OCI-LY7 (cell line): ENCODE data around the gene NMD3. TPM values are rescaled to one million over a fixed set of nuclear protein-coding genes. Genes with fewer than 3 reads are reported as not detected.

ENCODE experiments used
- BruUV-seq: library from RNA; stranded (reverse); fragments of 400-500 nt; replicated peaks from 2 replicates; lab custom pipeline; 2021; lab: Mats Ljungman, UMichigan
- CTCF ChIA-PET: fragments of 300-600 bp; sonication (Branson Sonifier 250); formaldehyde crosslinking; loops from one replicate; lab custom pipeline; 2022; ENCODE audit warnings: antibody characterized with exemption; ENCODE audit not compliant: unreplicated experiment; lab: Charles Lee
- POLR2A ChIA-PET: fragments of 300-600 bp; sonication (Branson Sonifier 250); formaldehyde crosslinking; loops from one replicate; lab custom pipeline; 2022; ENCODE audit warnings: antibody characterized with exemption; lab: Charles Lee
- DNase-seq: peaks from one replicate; pipeline ENCODE4 v3.0.0-alpha.2; 2015; ENCODE audit warnings: low spot score
- H2AFZ ChIP-seq: fragments of 200-600 bp; sonication (generic), shearing (Covaris generic); 2 replicates; pipeline ENCODE4 v1.6.1; 2014; ENCODE audit warnings: mild to moderate bottlenecking, antibody characterized with exemption, low read length, moderate library complexity
- H3K27ac ChIP-seq: fragments of 200-600 bp; sonication (generic); 2 replicates; pipeline ENCODE4 v1.5.1; 2014; ENCODE audit warnings: mixed run types, low read depth, mild to moderate bottlenecking, moderate library complexity, low read length, inconsistent platforms; ENCODE audit not compliant: poor library complexity, severe bottlenecking
- H3K36me3 ChIP-seq: fragments of 200-600 bp; sonication (generic); 2 replicates; pipeline ENCODE4 v1.6.1; 2014; ENCODE audit warnings: mild to moderate bottlenecking, antibody characterized with exemption, low read length, moderate library complexity, mixed read lengths; ENCODE audit not compliant: insufficient read depth
- H3K4me1 ChIP-seq: fragments of 200-600 bp; sonication (generic); 2 replicates; pipeline ENCODE4 v1.5.1; 2014; ENCODE audit warnings: mild to moderate bottlenecking, low read length; ENCODE audit not compliant: insufficient read depth, poor library complexity, severe bottlenecking
- H3K4me2 ChIP-seq: fragments of 200-600 bp; sonication (generic); 2 replicates; pipeline ENCODE4 v1.6.1; 2014; ENCODE audit warnings: mild to moderate bottlenecking, low read length
- H3K4me3 ChIP-seq: fragments of 200-600 bp; sonication (generic); 2 replicates; pipeline ENCODE4 v1.5.1; 2014; ENCODE audit warnings: mild to moderate bottlenecking, low read depth, low read length; ENCODE audit not compliant: poor library complexity, severe bottlenecking
- H3K79me2 ChIP-seq: fragments of 200-600 bp; sonication (generic); 2 replicates; pipeline ENCODE4 v1.6.1; 2016; ENCODE audit warnings: low read depth, mild to moderate bottlenecking, low read length, moderate library complexity, mixed read lengths; ENCODE audit not compliant: insufficient read depth
- H3K9me2 ChIP-seq: fragments of 200-600 bp; sonication (generic); 2 replicates; pipeline ENCODE4 v1.6.1; 2016; ENCODE audit warnings: mild to moderate bottlenecking, low read length, mixed read lengths; ENCODE audit not compliant: insufficient read depth
- H3K9me3 ChIP-seq: fragments of 200-600 bp; sonication (generic); 2 replicates; pipeline ENCODE4 v1.6.1; 2014; ENCODE audit warnings: mild to moderate bottlenecking, mixed run types, low read length, mixed read lengths
- H4K20me1 ChIP-seq: fragments of 200-600 bp; sonication (generic); 2 replicates; pipeline ENCODE4 v1.6.1; 2014; ENCODE audit warnings: mild to moderate bottlenecking, antibody characterized with exemption, low read length, moderate library complexity, mixed read lengths; ENCODE audit not compliant: insufficient read depth
- EZH2phosphoT487 ChIP-seq: fragments of 200-600 bp; sonication (generic); IDR thresholded peaks from 2 replicates; pipeline ENCODE4 v1.6.1; 2018; ENCODE audit warnings: low read depth, borderline replicate concordance, mild to moderate bottlenecking, mixed run types, antibody characterized with exemption, low read length, moderate library complexity, mixed read lengths
- intact Hi-C: fragments of 100-400 bp; cut with micrococcal nuclease; formaldehyde crosslinking; loops from one replicate; pipeline ENCODE4 v1.10.0; 2022; ENCODE audit not compliant: unreplicated experiment
- total RNA-seq, 2 experiments: library from RNA; depleted of rRNA in 1 of 2; stranded (reverse); fragments of >200 nt in 1 of 2; shearing (Covaris generic) in 1 of 2; gene quantifications; 2 replicates each; pipeline ENCODE4 v1.2.3, GENCODE V29; 2014 to 2022
- TF ChIP-seq, protein P1 (sequence below): fragments of 200-600 bp; sonication (generic); conservative IDR thresholded peaks from 2 replicates; pipeline ENCODE4 v1.5.1; 2014; ENCODE audit warnings: mild to moderate bottlenecking, antibody characterized with exemption, low read length, moderate library complexity, mixed read lengths

Gene NMD3
- total RNA-seq, 2 experiments from 2014 or later: 30.0 to 55.2 TPM

DNA sequence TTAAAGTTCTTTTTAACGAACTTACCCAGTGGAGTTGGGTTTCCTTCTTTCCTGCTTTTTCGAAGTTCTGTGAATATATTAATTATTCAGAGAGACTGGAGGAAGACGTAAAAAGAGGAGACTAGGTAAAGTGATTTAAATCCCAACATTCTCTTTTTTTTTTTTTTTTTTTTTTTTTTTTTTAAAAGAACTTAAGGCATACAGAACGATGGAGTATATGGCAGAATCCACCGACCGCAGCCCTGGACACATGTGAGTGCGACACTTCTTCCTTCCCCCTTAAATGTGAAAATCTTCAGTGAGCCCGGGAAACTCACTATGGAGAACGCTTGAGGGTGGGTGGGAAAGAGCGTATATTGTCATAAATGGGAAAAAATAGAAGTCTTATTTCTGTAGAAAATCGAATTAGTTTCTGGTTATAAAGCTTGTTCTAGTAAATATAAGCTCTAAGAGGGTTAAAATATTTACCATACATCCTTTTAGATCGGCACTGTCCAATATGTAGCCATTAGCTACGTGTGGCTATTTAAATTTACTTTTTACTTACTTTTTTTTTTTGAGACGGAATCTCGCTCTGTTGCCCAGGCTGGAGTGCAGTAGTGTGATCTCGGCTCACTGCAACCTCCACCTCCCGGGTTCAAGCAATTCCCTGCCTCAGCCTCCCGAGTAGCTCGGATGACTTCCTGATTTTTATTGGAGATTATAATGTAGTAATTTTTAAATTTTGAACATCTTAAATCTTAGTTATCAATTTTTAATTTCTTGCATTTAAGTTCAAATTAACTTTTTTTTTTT lies 892 bp downstream of the NMD3 start:
- Histone ChIP-seq H3K27ac (peak overlapping the region; percentile 52), H4K20me1 (peaks cover 18% of the 10 kb centered on the region), H2AFZ (peak overlapping the region; percentile 86), H3K79me2 (peaks cover 56% of the 10 kb centered on the region), H3K4me3 (peak overlapping the region; percentile 94), H3K4me2 (peak overlapping the region; percentile 96), H3K9me2 (no peaks in the 10 kb centered on the region), H3K9me3 (no peaks in the 10 kb centered on the region), H3K36me3 (peaks cover 45% of the 10 kb centered on the region), H3K4me1 (peaks cover 20% of the 10 kb centered on the region)
- ChIA-PET CTCF (interaction anchor here (1.0 to 1.1 kb wide), 3 partner anchors 10 to 54 kb away, joined by 3 read pairs; no protein-coding TSS in a partner anchor), POLR2A (interaction anchor here (0.6 to 2.9 kb wide), 14 partner anchors 9 to 205 kb away, joined by 3 to 15 read pairs (median 6); no protein-coding TSS in a partner anchor)
- peak; percentile 34 for DNase-seq
- intact Hi-C loops: loop anchor here (1.0 to 10.0 kb wide), 6 partner anchors 35 to 777 kb away; partner anchors contain the start of genes KPNA4 and TRIM59
- BruUV-seq: no TSS peak
- TF ChIP-seq, protein P1, sequence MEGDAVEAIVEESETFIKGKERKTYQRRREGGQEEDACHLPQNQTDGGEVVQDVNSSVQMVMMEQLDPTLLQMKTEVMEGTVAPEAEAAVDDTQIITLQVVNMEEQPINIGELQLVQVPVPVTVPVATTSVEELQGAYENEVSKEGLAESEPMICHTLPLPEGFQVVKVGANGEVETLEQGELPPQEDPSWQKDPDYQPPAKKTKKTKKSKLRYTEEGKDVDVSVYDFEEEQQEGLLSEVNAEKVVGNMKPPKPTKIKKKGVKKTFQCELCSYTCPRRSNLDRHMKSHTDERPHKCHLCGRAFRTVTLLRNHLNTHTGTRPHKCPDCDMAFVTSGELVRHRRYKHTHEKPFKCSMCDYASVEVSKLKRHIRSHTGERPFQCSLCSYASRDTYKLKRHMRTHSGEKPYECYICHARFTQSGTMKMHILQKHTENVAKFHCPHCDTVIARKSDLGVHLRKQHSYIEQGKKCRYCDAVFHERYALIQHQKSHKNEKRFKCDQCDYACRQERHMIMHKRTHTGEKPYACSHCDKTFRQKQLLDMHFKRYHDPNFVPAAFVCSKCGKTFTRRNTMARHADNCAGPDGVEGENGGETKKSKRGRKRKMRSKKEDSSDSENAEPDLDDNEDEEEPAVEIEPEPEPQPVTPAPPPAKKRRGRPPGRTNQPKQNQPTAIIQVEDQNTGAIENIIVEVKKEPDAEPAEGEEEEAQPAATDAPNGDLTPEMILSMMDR: no peak
- TF ChIP-seq EZH2phosphoT487: no peak

DNA sequence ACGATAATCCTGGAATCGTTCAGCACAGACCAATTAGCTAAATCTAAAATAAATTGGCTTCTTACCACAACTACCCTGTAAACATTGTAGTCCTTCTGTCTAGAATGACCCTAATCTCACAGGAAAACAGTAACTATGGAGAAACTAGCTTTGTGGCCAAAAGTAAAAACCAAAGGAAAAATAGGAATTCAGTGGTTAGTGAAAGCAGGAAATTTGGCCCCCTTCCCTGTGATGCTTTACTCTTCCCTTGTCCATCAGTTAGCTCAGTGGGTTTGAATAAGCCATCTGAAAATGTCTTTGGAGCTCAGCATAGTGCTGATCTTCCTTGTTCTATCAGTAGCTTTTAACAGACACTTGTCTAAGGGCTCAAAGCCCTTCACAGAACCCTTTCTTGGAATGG lies 1.6 kb downstream of the NMD3 start:
- DNase-seq: peak; percentile 11
- ChIA-PET POLR2A (interaction anchor here (0.6 to 2.9 kb wide), 10 partner anchors 9 to 156 kb away, joined by 3 to 15 read pairs (median 6); no protein-coding TSS in a partner anchor), CTCF (interaction anchor here (1.0 kb wide), 2 partner anchors 9 to 53 kb away, joined by 3 read pairs; no protein-coding TSS in a partner anchor)
- Histone ChIP-seq H3K4me1 (peaks cover 20% of the 10 kb centered on the region), H3K27ac (no peak overlapping the region), H3K36me3 (peaks cover 52% of the 10 kb centered on the region), H3K4me3 (peak overlapping the region; percentile 94), H3K79me2 (peaks cover 58% of the 10 kb centered on the region), H2AFZ (no peak overlapping the region), H3K9me2 (no peaks in the 10 kb centered on the region), H3K4me2 (peak overlapping the region; percentile 96), H3K9me3 (no peaks in the 10 kb centered on the region), H4K20me1 (peaks cover 18% of the 10 kb centered on the region)
- intact Hi-C loops: loop anchor here (5.0 to 10.0 kb wide), 3 partner anchors 35 to 778 kb away; partner anchors contain the start of gene TRIM59
- BruUV-seq: TSS peak; percentile 57
- TF ChIP-seq EZH2phosphoT487: no peak
- TF ChIP-seq, protein P1: no peak
